Measurements from ENCODE around the gene MAGOH.
"Not testable (repeated sequence)": the region's sequence is repeated elsewhere in the genome, so short reads cannot be mapped to it uniquely, and the experiment has no call there.

Gene MAGOH

DNA sequence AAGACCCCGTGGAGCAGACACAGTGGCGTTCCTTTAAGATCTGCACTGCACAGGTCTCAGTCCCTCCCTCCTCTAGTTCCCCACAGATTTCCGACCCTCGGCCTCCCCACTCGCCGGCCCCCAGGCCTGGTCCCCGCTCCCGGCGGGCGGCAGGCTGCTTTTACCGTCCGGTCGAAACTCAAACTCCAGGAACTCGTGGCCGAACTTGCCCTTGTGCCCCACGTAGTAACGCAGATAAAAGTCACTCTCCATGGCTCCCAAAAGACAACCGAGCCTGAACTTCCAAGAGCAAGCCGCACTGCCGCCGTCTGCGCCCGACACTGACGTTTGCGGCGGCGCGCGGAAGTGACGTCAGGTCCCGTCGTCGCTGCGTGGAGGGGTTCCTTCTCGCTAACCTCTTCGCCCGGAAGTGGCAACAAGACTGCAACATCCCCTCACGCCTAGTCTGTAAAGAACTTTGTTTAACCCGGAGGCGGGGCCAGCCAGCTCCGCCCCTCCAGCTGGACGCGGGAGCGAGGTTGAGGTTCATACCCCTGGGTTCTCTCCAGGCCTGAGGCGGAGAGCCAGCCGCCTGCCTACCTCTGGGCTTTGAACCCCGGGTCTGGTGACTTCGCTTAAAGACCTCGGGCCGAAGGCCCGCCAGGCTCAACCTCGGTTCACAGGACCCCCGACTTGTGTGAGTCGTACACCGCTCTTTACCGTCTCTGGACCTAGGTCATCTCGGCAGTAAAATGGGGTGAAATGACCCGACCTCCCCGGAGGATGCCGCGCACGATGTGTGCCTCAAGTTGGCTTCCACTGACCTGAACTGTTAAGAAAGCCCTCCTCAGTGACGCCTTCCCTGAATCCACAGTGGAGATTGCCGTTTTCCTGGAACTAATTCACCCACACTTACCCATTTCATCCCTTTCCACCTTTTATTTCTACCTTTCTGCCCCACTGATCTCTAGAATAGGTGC is at the start of gene MAGOH:
TSS of gene MAGOH (minus strand) at position 322 of the 959 bp plus-strand sequence. CDS start at position 252, 70 bp downstream.
- peak; percentile 86 for DNase-seq

- DNase-seq: no peak
Observed at GRCh38 chr1:53286955-53287354, 48.6 kb upstream of the MAGOH start.

- DNase-seq: no peak
Observed at GRCh38 chr1:53285969-53286760, 47.8 kb upstream of the MAGOH start.

DNA sequence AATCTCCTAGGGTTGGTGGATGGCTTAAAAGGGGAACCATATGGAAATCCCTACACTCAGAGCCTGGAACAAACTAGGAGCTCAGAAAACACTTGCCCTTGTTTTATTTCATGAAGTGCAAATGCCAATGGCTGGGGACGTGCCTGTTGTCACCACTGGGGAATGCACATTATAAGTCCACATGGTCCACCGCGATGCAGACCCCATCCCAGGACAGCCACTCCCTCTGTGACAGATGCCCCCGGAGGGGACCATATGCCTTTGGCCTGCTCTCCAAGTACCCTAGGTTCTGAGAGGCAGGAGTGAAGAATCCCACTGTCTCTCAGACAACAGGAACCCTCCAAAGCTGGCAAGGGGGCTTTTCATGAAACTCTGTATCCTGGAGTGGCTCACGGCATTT is 47.2 kb upstream of the MAGOH start:
- no peak for DNase-seq

- no peak for DNase-seq
Observed at GRCh38 chr1:53284224-53285020, 46.1 kb upstream of the MAGOH start.

DNA sequence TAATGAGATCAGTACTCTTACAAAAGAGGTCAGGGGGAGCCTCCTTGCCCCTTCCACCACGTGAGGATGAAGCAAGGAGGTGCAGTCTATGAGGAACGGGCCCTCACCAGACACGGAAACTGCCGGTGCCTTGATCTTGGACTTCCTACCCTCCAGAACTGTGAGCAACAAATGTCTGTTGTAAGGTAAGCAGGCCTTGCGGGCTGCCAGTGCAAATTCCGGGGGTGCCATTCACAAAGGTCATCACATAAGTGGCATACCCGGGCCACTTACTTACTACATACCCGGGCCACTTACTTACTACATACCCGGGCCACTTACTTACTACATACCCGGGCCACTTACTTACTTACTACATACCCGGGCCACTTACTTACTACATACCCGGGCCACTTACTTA is 44.8 kb upstream of the MAGOH start:
- not testable (repeated sequence) for DNase-seq

- no peak for DNase-seq
Observed at GRCh38 chr1:53281133-53281532, 42.8 kb upstream of the MAGOH start.

GRCh38 chr1:53280496-53280895 is 42.2 kb upstream of the MAGOH start:
- no peak for DNase-seq

GRCh38 chr1:53279296-53280200 is 41.2 kb upstream of the MAGOH start:
- no peak for DNase-seq

- DNase-seq: no peak
Observed at GRCh38 chr1:53278298-53278725, 40.0 kb upstream of the MAGOH start.

GRCh38 chr1:53277326-53277725 is 39.0 kb upstream of the MAGOH start:
- no peak for DNase-seq

DNA sequence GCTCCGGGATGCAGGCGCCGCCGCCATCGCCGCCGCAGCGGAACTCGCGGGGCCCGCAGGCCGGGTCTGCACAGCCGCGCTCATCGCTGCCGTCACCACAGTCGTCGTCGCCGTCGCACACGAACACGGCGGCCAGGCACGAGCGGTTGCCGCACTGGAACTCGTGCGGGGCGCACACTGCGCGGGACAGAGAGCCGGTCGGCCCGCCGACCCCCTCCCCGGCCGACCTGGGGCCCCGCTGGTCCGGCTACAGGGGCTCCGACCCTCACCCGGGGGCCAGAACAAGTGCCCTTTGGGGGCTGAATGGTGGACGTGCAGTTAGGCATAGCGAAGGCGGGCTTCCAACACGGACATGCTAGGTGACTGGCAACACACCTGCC is 38.6 kb upstream of the MAGOH start:
- no peak for DNase-seq

DNA sequence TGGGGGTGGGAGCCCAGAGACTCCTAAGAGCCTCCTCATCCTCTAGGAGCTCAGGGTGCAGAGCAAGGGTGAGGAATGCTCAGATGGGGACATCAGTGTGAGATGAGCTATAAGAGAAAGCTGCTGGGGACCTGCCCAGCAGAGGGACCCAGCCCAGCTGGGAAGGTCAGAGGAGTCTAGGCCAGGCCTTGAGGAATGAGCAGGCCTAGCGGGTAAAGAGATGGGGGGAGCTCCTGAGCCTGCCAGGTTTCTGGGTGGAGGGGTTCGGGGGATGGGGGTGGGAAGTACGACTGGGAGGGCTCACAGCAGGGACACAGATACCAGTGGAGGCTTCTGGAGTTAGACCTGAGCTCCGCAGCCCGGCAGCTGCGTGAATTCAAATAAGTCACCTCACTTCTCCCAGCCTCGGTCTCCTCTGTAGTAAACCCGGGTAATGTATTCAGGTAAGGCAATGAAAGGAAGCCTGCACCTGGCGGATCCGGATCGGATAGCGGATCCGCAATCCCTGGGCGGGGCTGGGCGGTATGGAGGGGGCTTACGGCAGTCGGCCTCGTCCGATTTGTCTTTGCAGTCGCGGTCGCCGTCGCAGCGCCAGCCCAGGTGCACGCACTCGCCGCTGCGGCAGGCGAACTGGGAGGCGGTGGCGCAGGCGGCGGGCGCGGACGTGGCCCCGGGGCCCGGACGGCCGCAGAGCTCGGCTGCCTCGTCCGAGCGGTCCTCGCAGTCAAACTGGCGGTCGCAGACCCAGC is 38.0 kb upstream of the MAGOH start:
- no peak for DNase-seq

- no peak for DNase-seq
Observed at GRCh38 chr1:53275566-53275965, 37.2 kb upstream of the MAGOH start.

GRCh38 chr1:53274541-53275185 is 36.3 kb upstream of the MAGOH start:
- no peak for DNase-seq

- no peak for DNase-seq
Observed at GRCh38 chr1:53274026-53274425, 35.7 kb upstream of the MAGOH start.

DNA sequence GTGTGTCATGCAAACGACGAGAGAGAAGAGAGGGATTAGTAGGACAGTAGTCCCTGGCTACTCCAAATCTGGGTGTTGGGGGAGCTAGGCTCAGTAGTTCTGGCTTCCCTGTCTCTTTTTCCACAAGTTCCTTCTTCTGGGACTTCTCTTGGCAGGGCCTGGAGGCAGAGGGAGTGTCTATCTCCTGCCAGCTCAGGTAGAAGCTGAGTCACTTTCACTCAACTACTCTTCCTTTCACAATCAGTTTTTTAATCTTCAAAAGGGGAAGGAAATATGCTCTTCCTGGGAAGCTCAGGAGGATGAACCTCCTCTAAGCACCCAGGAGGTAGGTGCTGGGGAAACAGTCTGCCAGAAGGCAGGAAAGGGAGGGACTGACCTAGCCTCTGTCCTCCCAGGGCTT is 35.2 kb upstream of the MAGOH start:
- no peak for DNase-seq

- DNase-seq: no peak
Observed at GRCh38 chr1:53272349-53272748, 34.0 kb upstream of the MAGOH start.

GRCh38 chr1:53271446-53272090 is 33.2 kb upstream of the MAGOH start:
- DNase-seq: no peak

DNA sequence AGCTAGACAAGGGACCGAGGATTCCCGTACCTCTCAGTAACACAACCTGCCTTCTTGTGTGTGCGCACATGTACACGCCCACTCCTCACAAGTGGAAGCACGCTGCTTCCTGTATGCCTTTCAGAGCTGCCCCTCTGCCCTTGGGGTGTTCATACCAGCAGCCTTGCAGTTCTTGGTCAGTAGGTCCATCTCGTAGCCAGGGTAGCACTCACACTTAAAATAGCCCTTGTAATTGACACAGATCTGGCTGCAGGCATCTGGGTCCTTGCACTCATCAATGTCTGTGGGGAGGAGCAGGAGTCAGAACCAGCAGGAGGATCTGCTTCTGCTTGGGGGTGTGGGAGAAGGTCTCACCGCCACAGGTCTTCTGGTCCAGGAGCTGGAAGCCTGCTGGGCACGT is 32.6 kb upstream of the MAGOH start:
- no peak for DNase-seq

Data from SHP77 treated with DMSO at 0.1 percent for 48 hours (cell line).